ENCODE results near the gene DUSP22.

Gene DUSP22

DNA sequence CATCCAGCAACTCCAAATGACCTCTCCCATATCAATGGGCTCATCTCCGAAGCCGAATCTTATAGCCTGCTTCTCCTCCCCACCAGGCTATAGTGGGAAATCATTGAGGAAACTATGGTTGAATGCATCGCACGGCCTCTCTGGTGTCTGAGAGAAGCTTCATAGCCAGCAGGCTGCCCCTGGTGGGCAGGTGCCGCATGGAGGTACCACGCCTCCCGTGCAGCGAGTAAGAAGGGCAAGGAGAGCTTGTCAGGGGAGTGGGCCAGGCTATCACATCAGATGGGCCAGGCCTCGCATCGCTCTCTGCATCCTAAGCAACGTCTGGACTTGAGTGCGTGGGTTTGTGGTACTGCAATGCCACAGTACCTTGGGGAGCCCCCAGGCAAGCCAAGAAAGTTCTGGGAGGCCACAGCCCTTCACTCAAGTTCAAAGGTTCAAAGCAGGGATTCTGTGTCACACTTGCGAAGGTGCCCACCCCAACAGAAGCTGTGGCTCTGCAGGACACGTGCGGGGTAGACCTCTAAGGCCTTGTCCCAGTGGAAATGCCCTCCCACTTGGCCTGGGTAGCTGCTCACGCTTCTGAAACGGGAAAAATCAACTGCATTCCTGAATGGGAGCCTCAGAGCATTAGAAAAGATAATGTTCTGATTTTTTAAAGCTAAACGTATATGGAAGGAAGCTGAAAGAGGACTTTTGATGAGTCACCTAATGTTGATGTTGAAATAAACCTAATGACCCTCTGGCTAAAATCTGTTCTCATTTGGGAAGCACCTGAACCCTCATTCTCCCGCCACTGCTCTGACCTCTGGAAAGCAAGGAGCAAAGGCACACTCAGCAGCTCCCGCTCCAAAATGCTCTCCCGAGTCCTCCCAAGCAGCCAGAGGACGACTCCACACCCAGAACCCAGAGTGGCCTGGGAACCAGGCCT lies 90.9 kb downstream of the DUSP22 start:
- no peak for DNase-seq

DNA sequence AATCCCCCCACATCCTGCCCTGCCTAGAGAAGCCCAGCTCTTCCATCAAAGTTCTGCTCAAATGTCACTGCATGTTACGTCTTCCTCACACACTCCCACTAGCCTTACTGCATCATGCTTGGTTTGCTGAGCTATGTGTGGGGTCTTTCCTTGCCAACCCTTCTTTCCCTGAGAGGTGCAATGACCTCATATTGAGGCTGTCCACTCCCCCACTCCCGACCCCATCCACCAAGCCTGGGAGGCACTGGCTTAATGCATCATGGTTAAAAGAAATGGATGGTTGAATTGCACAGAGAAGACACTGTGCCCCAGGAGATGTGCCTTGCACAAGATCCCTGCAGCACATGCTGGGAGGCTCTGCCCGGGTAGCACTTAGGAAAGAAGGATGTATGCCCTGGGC lies 91.6 kb downstream of the DUSP22 start:
- DNase-seq: no peak

- no peak for DNase-seq
These were observed 92.6 kb downstream of the DUSP22 start for GRCh38 chr6:384898-385297.

DNA sequence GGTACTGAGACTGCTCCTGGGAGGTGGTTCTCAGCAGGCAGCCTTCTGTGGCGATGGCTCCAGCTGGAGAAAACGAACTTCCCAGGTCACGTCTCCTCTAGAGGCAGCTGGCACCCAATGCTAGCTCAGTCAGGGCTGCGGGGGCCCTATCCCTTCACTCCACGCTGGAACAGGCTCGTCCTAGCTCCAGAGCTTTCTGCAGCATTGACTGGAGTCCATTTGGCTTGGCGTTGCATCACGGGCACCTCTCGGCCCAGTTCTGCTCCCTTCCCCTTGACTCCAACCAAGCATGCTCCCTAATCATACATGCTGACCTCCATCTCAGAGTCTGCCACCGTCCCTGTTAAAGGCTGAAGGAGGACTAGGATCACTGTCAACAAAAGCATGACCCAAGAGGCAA lies 93.3 kb downstream of the DUSP22 start:
- DNase-seq: no peak

- DNase-seq: no peak
These were observed 94.5 kb downstream of the DUSP22 start for GRCh38 chr6:386688-387266.

DNA sequence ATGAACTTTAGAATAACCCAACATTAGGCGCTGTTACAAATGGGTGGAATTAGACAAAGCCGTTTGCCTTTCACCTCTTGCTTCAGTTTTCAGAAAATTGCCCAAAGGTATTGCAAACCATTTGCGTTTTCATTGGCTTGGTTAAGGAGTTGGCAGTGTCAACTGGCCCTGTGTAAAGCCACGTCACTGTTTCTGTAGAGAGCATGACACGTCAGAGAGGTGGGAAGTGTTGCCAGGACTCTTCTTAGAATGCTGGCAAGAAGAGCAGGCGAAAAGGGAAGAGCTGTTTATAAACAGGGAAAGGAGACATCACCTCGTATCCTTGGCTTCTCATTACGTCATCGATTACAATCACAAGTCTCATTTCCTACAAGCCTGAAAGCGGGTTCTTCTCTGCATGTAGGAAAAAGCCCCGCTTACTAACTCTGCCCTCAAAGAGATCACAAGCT lies 95.0 kb downstream of the DUSP22 start:
- DNase-seq: no peak

- no peak for DNase-seq
These were observed 96.1 kb downstream of the DUSP22 start for GRCh38 chr6:388202-388903.

- DNase-seq: no peak
These were observed 96.9 kb downstream of the DUSP22 start for GRCh38 chr6:389143-389542.

GRCh38 chr6:389622-390021 lies 97.3 kb downstream of the DUSP22 start:
- DNase-seq: no peak

- DNase-seq: peak; percentile 58
These were observed 98.7 kb downstream of the DUSP22 start for GRCh38 chr6:390914-391558.

- DNase-seq: no peak
These were observed 99.5 kb downstream of the DUSP22 start, which contains the start of gene IRF4 for GRCh38 chr6:391559-392440. Gene IRF4, plus strand, starts transcription at chr6:391752. Its CDS starts 1,401 bp downstream, at chr6:393153.

DNA sequence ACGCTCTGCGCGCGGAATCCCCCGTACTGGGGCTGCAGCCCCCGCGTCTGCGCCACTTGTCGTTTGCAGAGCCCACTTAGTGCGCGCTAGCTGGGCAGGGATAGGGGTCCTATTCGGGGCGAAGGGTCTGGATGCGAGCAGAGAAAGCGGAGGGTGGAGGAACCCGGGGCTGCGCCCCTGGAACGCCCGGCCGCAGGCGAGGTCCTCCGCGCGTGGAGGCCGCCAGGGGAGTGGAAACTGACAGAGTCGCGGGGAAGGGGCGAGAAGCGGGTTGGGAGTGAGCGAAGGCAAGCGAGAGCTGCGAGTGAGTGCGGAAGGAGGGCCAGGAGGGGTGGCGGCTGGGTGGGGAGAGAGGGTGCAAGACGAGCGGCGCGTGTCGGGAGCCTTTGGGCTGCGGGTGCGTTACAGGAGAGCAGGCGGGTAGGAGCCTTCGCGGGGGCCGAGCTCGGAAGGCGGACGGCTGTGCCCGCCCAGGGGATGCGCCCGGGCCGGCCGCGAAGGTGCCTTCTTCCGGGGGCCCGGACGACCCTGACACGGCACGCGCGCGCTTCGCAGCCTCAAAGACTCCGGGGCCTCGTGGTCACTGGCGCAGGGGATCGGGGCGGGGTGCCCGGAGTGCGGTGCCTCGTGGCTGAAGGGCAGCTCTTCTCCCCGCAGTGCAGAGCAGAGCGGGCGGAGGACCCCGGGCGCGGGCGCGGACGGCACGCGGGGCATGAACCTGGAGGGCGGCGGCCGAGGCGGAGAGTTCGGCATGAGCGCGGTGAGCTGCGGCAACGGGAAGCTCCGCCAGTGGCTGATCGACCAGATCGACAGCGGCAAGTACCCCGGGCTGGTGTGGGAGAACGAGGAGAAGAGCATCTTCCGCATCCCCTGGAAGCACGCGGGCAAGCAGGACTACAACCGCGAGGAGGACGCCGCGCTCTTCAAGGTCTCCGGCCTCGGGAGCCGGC lies 100.4 kb downstream of the DUSP22 start:
- no peak for DNase-seq

DNA sequence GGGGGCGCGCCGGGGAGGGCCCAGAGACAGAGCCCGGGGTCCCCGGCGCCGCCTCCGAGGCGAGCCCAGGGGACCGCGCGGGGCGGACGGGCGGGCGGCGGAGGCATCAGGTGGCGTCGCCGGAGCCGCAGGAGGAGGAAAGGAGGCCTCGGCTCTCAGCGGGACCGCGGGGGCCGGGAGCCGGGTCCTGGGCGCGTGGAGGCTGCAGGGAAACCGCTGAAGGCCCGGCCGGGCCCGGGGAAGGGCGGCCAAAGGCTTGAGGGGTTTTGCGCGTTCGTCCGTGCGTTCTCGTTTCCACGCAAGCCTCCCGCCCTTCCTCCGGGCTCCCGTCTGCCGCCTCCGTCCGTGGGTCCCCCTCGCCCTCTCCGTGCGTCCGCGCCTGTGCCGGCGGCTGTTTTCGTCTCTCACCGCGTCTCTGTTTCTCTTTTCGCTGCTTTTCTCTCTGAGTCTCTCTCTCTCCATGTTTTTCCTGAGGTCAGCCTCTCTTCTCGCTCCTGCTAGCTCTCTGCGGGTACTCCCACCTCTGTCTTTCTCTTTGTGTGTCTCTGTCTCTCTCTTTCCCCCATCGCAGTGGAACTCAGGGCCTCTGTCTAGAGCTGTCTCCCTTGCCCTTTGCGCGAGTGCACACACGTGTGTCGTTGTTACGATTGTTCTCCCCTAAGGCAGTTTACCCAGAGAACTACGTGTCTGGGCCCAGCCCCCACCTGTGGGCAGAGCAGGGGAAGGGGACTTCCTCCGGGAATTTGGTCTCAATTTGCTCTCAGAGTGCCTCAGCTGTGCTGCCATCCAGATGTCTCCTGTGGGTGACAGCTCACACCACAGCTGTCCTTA lies 101.3 kb downstream of the DUSP22 start:
- DNase-seq: no peak

DNA sequence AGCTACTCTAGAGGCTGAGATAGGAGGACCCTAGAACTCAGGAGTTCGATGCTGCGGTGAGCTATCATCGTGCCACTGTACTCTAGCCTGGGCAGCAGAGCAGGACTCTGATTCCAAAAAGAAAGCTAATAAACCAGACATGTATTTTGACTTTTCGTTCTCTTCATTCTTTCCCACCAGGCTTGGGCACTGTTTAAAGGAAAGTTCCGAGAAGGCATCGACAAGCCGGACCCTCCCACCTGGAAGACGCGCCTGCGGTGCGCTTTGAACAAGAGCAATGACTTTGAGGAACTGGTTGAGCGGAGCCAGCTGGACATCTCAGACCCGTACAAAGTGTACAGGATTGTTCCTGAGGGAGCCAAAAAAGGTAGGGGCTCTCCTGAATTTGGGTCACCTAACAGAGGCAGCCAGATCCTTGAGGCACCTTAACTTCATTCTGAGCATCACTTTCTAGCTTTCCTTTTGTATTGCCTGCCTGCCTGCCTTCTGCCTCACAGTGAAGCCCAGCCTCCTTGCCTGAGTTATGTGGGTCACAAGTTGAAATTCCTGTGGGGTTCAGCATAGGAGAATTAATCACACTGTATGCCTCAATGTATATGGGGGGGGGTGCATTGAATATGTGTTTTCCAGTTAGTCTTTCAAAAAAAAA lies 102.5 kb downstream of the DUSP22 start:
- no peak for DNase-seq

DNA sequence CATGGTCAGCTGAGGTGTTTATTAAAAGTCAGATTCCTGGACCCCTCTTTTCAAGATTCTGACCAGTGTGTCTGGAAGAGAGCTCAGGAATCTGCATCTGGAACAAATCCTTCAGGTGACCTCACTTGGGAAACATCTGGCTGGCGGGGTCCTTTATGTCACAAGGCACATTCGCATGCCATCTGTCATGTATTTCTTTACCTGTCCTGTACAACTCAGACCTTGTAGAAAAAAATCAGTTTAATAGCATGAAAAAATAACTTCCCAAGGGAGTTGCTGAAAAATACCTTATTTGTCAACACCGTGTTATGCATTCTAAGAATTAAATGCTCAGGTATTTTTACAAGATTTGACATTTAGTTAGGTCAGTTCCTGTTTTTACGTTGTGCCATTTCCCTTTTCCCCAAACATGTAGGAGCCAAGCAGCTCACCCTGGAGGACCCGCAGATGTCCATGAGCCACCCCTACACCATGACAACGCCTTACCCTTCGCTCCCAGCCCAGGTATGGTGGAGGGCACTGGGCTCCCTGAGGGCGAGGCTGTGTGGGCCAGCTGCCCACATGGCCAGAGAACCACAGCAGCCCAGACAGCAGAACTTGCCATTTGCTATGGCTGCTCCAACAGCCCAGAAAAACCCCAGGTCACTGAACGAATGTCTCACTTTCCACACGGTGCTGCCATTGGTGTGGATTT lies 103.3 kb downstream of the DUSP22 start:
- no peak for DNase-seq

DNA sequence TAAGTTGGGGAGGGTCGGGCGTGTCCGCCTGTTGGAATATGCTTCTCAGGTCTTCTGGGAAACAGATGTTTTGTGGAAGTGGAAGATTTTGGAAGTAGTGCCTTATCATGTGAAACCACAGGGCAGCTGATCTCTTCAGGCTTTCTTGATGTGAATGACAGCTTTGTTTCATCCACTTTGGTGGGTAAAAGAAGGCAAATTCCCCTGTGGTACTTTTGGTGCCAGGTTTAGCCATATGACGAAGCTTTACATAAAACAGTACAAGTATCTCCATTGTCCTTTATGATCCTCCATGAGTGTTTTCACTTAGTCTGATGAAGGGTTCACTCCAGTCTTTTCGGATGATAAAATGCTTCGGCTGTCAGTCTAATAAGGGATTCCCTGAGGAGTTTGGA lies 103.8 kb downstream of the DUSP22 start:
- DNase-seq: no peak

GRCh38 chr6:397056-397455 lies 104.8 kb downstream of the DUSP22 start:
- no peak for DNase-seq

- no peak for DNase-seq
These were observed 105.3 kb downstream of the DUSP22 start for GRCh38 chr6:397604-398003.

DNA sequence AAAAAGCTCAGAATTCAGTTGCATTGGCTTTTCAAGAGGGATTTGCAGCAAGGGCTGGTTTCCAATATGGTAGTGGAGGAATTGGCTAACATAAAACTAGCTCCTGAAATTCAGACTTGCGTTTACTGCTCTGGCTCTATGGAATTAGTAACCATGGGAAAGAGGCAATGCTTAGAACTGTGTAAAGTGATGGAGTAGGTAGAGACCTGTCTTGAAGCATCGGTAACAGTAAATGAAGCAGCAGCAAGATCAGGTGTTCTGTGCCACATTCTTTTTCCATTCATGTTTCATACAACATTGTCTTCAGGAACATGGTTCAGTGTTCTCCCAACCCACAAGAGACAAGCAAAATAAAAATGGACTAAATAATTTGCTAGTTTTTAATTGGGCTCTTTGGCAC lies 105.8 kb downstream of the DUSP22 start:
- no peak for DNase-seq
